H1 (cell line): ENCODE measurements around the gene PDF. TPM values are rescaled to one million over a fixed set of nuclear protein-coding genes. Genes with fewer than 3 reads are reported as not detected.

ENCODE experiments used
- CBX8 ChIP-seq: fragments of 300-800, 300-1000 bp; sonication (generic); IDR thresholded peaks from 2 replicates; pipeline ENCODE4 v1.7.1; 2016; ENCODE audit warnings: low read depth, low read length, borderline replicate concordance
- POU5F1 ChIP-seq: IDR thresholded peaks from 2 replicates; pipeline ENCODE4 v1.6.1; 2011; ENCODE audit warnings: low read depth, mild to moderate bottlenecking, low read length, moderate library complexity
- TEAD4 ChIP-seq: IDR thresholded peaks from 2 replicates; pipeline ENCODE4 v1.6.1; 2012; ENCODE audit warnings: low read depth, low read length, inconsistent platforms, mixed read lengths
- polyA plus RNA-seq, 7 experiments: library from polyadenylated mRNA; depleted of rRNA in 3 of 7; stranded (reverse) in 5 of 7; unstranded in 2 of 7; fragments of >200 nt in 5 of 7; fragments of 200-250 nt in 2 of 7; gene quantifications; 1 replicate in 5 of 7; 2 replicates in 1 of 7; 4 replicates in 1 of 7; pipeline versions ENCODE4 v1.2.1 to v1.2.3, GENCODE V29; 2011 to 2013; ENCODE audit warnings: missing spikeins in 2 of 7, mixed read lengths in 2 of 7
- total RNA-seq: library from RNA; stranded (reverse); fragmentation: NEBNext Ultra II Directional; extraction: Animal tissue kit (Norgen Biotek cat#: 25700); gene quantifications from 2 replicates; pipeline ENCODE4 v1.2.1, GENCODE V29; 2021

The PDF gene
- total and polyA plus RNA-seq, 2 of the 8 experiments (the other 6 are each of a cell fraction or from before 2014, with no cell fraction given) = 17.7 to 23.9 TPM

- TF ChIP-seq CBX8 (no peak), POU5F1 (no peak), TEAD4 (no peak)
These were observed 9.1 kb upstream of the PDF start, which contains the start of the genes COG8 and NIP7 (continued) for GRCh38 chr16:69339289-69340094.
